Endothelial cell of umbilical vein (primary cell): ENCODE measurements around the gene NHSL2.

Experiments used
- CTCF ChIP-seq, 2 donors: IDR thresholded peaks; 1 replicate in 1 of 2; 2 replicates in 1 of 2; pipeline ENCODE4 v1.5.1; 2011; ENCODE audit warnings: low read length in 2 of 2, mild to moderate bottlenecking in 2 of 2, moderate library complexity in 2 of 2, control low read depth in 1 of 2, inconsistent platforms in 1 of 2, low read depth in 1 of 2; ENCODE audit not compliant: insufficient read depth in 1 of 2; ENCODE audit errors: extremely low read depth in 1 of 2
- EZH2 ChIP-seq: IDR thresholded peaks from 2 replicates; pipeline ENCODE4 v1.6.1; 2012; ENCODE audit warnings: borderline replicate concordance, low read depth, mild to moderate bottlenecking, moderate library complexity, low read length, inconsistent platforms; ENCODE audit not compliant: severe bottlenecking
- JUN ChIP-seq: IDR thresholded peaks from 2 replicates; pipeline ENCODE4 v1.6.1; 2011; ENCODE audit warnings: borderline replicate concordance, low read depth; ENCODE audit not compliant: insufficient read length, insufficient read depth
- MYC ChIP-seq: IDR thresholded peaks from one replicate; pipeline ENCODE4 v1.6.1; 2011; ENCODE audit warnings: mild to moderate bottlenecking, low read depth, low read length
- POLR2A ChIP-seq: IDR thresholded peaks from 2 replicates; pipeline ENCODE4 v1.6.1; 2012; ENCODE audit warnings: low read depth, mild to moderate bottlenecking, control low read depth, low read length
- POLR2AphosphoS5 ChIP-seq: IDR thresholded peaks from 2 replicates; pipeline ENCODE4 v1.6.1; 2012; ENCODE audit warnings: low read depth, mild to moderate bottlenecking, control low read depth, low read length, moderate library complexity; ENCODE audit not compliant: insufficient read depth
- TF ChIP-seq, protein P1 (sequence below): IDR thresholded peaks from 2 replicates; pipeline ENCODE4 v1.6.1; 2011; ENCODE audit not compliant: insufficient read depth, insufficient read length

DNA sequence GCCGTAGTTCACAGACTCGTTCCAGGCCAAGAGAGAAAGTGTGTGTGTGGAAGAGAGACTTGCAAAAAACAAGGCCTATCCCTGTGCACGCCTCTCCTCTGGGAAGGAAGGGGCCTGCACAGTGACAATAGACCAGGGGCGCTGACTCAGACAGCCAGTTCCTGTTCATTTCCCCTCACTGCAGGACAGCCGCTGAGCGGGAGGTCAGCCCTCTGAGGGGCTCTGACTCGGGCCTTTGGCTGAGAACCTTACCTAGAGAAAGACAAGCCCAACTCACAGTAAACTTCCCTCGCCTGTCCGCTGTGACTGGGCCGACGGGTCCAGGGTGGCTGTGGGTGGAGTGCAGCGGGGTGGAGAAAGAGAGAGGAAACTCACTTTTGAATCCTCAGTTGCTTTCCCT, 169.0 kb downstream of the NHSL2 start:
- no peak for TF ChIP-seq CTCF (IDR thresholded peaks at IDR 0.05; ENCODE audit: extremely low read depth in 1 of 2, insufficient read depth in 1 of 2, low read depth in 1 of 2, low read length in 2 of 2)
- TF ChIP-seq POLR2A, result peak; percentile 48
- no peak for TF ChIP-seq MYC
- peak; percentile 88 for TF ChIP-seq POLR2AphosphoS5
- no peak for TF ChIP-seq EZH2
- TF ChIP-seq JUN, result peak; percentile 61
- TF ChIP-seq, protein P1, sequence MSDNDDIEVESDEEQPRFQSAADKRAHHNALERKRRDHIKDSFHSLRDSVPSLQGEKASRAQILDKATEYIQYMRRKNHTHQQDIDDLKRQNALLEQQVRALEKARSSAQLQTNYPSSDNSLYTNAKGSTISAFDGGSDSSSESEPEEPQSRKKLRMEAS, result no peak
